Parathyroid adenoma (tissue), 2 donors: ENCODE results near the gene TSPAN11.

ENCODE experiments used
- H2AFZ ChIP-seq: fragments of 300-600 bp; sonication (generic); one replicate; pipeline ENCODE4 v1.7.0; 2017; ENCODE audit warnings: antibody characterized with exemption, mild to moderate bottlenecking
- H3K27ac ChIP-seq: fragments of 300-600 bp; sonication (generic); one replicate; pipeline ENCODE4 v1.7.0; 2017
- H3K27me3 ChIP-seq: fragments of 300-600 bp; sonication (generic); one replicate; pipeline ENCODE4 v1.7.0; 2017; ENCODE audit warnings: low read length; ENCODE audit not compliant: control insufficient read depth, insufficient read depth
- H3K36me3 ChIP-seq: fragments of 300-600 bp; sonication (generic); one replicate; pipeline ENCODE4 v1.7.0; 2017; ENCODE audit warnings: low read length; ENCODE audit not compliant: control insufficient read depth, insufficient read depth
- H3K4me1 ChIP-seq: fragments of 300-600 bp; sonication (generic); one replicate; pipeline ENCODE4 v1.7.0; 2017; ENCODE audit warnings: control low read depth
- H3K4me2 ChIP-seq: fragments of 300-600 bp; sonication (generic); one replicate; pipeline ENCODE4 v1.7.0; 2017; ENCODE audit warnings: low read length
- H3K4me3 ChIP-seq: fragments of 300-600 bp; sonication (generic); one replicate; pipeline ENCODE4 v1.7.0; 2017; ENCODE audit warnings: low read depth, low read length
- H3K79me2 ChIP-seq: fragments of 300-600 bp; sonication (generic); one replicate; pipeline ENCODE4 v1.7.0; 2017; ENCODE audit warnings: control low read depth
- H3K9ac ChIP-seq: fragments of 300-600 bp; sonication (generic); one replicate; pipeline ENCODE4 v1.7.0; 2017; ENCODE audit warnings: mild to moderate bottlenecking
- H3K9me3 ChIP-seq: fragments of 300-600 bp; sonication (generic); one replicate; pipeline ENCODE4 v1.7.0; 2017; ENCODE audit warnings: low read length; ENCODE audit not compliant: control insufficient read depth
- CTCF ChIP-seq: fragments of 300-600 bp; sonication (generic); IDR thresholded peaks from one replicate; pipeline ENCODE4 v1.7.0; 2017; ENCODE audit warnings: antibody characterized with exemption, mild to moderate bottlenecking
- donor health status: primary hyperparathyroidism.

Gene TSPAN11

GRCh38 chr12:30968211-30968610 lies 41.7 kb downstream of the TSPAN11 start:
- Histone ChIP-seq H3K4me2 (no peak overlapping the region), H2AFZ (peak overlapping the region; percentile 18), H3K9me3 (no peaks in the 10 kb centered on the region), H3K9ac (no peak overlapping the region), H3K4me1 (peaks cover 3% of the 10 kb centered on the region), H3K27me3 (no peaks in the 10 kb centered on the region), H3K4me3 (no peak overlapping the region), H3K27ac (no peak overlapping the region), H3K36me3 (no peaks in the 10 kb centered on the region), H3K79me2 (no peaks in the 10 kb centered on the region)
- TF ChIP-seq CTCF = no peak

DNA sequence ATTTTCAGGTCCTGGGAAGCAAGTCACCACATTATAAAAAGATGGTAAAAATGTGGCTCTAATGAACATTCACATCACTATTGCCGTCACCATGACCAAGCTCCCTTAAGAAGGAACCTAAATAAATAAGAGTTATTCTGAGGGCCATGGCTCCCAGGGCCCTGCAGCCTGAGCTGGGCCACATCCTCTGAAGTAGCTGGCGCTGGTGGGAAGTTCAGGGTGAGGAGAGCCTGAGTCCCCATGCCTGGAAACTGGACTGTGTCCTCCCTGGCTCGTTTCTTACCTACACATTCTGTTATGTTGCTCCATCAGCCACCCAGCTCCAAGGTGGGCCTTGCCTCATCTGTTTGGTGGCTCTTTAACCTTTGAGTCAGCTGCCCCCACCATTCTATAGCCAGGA lies 42.5 kb downstream of the TSPAN11 start:
- Histone ChIP-seq H3K79me2 (no peaks in the 10 kb centered on the region), H3K9ac (no peak overlapping the region), H3K9me3 (no peaks in the 10 kb centered on the region), H3K4me1 (peaks cover 6% of the 10 kb centered on the region), H3K27me3 (no peaks in the 10 kb centered on the region), H3K27ac (no peak overlapping the region), H3K36me3 (no peaks in the 10 kb centered on the region), H2AFZ (no peak overlapping the region), H3K4me3 (no peak overlapping the region), H3K4me2 (no peak overlapping the region)
- TF ChIP-seq CTCF = no peak

GRCh38 chr12:30969606-30970395 lies 43.3 kb downstream of the TSPAN11 start:
- H3K4me2 ChIP-seq = no peak overlapping the region
- H2AFZ ChIP-seq = no peak overlapping the region
- no peaks in the 10 kb centered on the region for H3K79me2 ChIP-seq
- H3K4me3 ChIP-seq = no peak overlapping the region
- no peaks in the 10 kb centered on the region for H3K9me3 ChIP-seq
- H3K9ac ChIP-seq = no peak overlapping the region
- TF ChIP-seq CTCF = no peak
- H3K27me3 ChIP-seq = no peaks in the 10 kb centered on the region
- no peak overlapping the region for H3K27ac ChIP-seq
- no peaks in the 10 kb centered on the region for H3K36me3 ChIP-seq
- peaks cover 11% of the 10 kb centered on the region for H3K4me1 ChIP-seq

GRCh38 chr12:30970559-30971197 lies 44.1 kb downstream of the TSPAN11 start:
- Histone ChIP-seq H3K27me3 (no peaks in the 10 kb centered on the region), H3K4me3 (no peak overlapping the region), H3K79me2 (no peaks in the 10 kb centered on the region), H3K4me2 (no peak overlapping the region), H3K27ac (no peak overlapping the region), H3K9ac (no peak overlapping the region), H3K36me3 (no peaks in the 10 kb centered on the region), H3K9me3 (no peaks in the 10 kb centered on the region), H2AFZ (no peak overlapping the region), H3K4me1 (peaks cover 12% of the 10 kb centered on the region)
- TF ChIP-seq CTCF = no peak
